HG02840 (cell line): ENCODE data around the gene AIRE.
A peak's percentile ranks its signal among the peaks of the same experiment; 100 is the strongest.
"Not testable (repeated sequence)": the region's sequence is repeated elsewhere in the genome, so short reads cannot be mapped to it uniquely, and the experiment has no call there.

Experiments used
- ATAC-seq: cut with Tn5 transposase; IDR thresholded peaks from one replicate; pipeline ENCODE4 v1.9.1; 2021; ENCODE audit warnings: mild to moderate bottlenecking, moderate library complexity, moderate number of reproducible peaks; ENCODE audit not compliant: unreplicated experiment, low FRiP score

Gene AIRE

GRCh38 chr21:44285138-44285992, at the start of gene AIRE:
TSS of gene AIRE (plus strand) at chr21:44285876. CDS start at chr21:44286007, 131 bp downstream.
- no peak for ATAC-seq

DNA sequence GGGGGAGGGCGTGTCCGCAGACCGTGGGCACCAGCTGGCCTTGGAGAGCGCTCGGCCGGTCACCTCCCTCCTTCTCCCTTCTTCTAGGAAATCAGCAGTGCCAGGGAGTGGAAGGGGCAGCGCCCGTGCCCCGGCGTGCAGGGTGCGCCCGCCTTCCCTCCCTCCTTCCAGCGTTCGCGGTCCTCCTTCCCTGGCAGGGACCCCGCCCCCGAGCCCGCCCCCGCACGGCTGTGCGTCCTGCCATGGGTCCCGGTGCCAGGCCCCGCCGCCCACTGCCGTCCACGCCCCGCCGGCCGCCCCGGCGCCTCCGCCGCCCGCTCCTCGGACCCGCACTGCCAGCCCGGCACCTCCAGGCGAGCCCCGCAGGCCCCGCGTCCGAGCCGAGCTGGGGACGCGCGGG, 45.3 kb upstream of the AIRE start:
- ATAC-seq, result not testable (repeated sequence)

DNA sequence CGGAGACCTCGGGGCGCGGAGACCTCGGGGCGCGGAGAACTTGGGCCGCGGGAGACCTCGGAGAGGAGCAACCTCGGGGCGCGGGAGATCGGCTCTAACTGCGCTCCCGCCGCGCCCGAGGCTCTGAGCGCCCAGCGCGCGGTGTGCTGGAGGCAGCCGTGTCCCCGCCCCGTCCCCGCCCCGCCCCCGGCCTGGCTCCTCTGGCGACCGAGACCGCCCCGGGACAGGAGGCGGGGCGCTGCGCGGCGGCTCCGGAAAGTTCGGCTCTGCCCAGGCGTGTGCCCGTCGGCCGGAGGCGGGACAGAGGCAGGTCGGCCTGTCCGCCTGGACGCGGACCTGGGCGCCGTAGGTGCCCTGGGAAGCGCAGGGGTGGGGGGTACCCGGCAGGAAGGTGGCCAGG, 44.8 kb upstream of the AIRE start, which contains the start of gene ICOSLG:
ICOSLG (minus strand) TSS at position 102 of the 400 bp plus-strand sequence. CDS start 126 bp downstream, outside the sequence.
- not testable (repeated sequence) for ATAC-seq

- not testable (repeated sequence) for ATAC-seq
These were observed 44.4 kb upstream of the AIRE start for GRCh38 chr21:44241281-44241680.

DNA sequence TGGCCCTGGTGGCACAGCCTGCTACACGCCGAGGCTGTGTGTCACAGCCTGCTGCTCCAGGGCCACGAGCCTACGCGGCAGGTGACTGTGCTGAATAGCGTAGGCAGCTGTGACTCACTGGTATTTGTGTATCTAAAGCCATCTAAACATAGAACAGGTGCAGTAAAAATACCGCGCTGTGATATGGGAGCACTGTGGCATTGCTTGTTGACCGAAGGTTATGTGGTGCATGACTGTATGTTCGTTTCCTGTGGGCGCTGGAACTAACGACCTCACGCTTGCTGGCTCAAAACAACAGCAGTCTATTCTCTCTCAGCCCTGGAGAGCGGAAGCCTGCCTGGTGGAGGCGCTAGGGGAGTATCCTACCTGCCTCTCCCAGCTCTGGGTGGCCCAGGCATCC, 41.7 kb upstream of the AIRE start:
- peak; percentile 63 for ATAC-seq

GRCh38 chr21:44247904-44248303, 37.8 kb upstream of the AIRE start:
- not testable (repeated sequence) for ATAC-seq

- ATAC-seq, result not testable (repeated sequence)
These were observed 36.3 kb upstream of the AIRE start for GRCh38 chr21:44249204-44250037.

GRCh38 chr21:44253832-44254710, 31.6 kb upstream of the AIRE start:
- ATAC-seq, result no peak

DNA sequence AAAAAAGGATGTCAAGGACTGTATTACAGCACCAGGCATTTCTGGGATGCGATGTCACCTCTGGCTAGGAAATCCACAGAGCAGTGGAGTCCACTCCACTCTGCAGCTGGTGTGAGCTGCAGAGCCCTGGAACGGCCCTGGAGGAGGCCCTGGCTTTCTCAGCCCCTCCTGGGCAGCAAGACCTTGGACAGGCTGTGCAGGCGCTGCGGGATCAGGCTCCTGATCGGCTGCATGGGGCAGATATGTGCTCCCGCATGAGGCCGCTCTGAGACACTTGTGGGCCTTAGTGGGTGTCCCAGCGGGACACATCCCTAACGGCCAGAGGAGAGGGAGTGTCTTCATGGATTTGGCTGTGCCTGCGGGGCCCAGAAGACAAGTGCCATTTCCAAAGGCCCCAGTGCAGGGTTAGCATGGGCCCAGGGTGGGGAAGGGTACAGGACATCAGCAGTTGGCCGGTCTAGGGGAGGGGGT, 30.1 kb upstream of the AIRE start:
- no peak for ATAC-seq

- no peak for ATAC-seq
These were observed 27.5 kb upstream of the AIRE start for GRCh38 chr21:44258056-44258725.

- no peak for ATAC-seq
These were observed 26.5 kb upstream of the AIRE start for GRCh38 chr21:44259082-44259705.

GRCh38 chr21:44260066-44260465, 25.6 kb upstream of the AIRE start:
- ATAC-seq, result no peak

GRCh38 chr21:44260791-44261631, 24.7 kb upstream of the AIRE start:
- ATAC-seq, result no peak

- no peak for ATAC-seq
These were observed 23.9 kb upstream of the AIRE start, which contains the start of gene DNMT3L for GRCh38 chr21:44261675-44262295. TSS of gene DNMT3L (minus strand) at chr21:44261897. CDS start at chr21:44261259, 638 bp downstream.

- ATAC-seq, result no peak
These were observed 23.2 kb upstream of the AIRE start for GRCh38 chr21:44262338-44263056.

- ATAC-seq, result no peak
These were observed 22.4 kb upstream of the AIRE start for GRCh38 chr21:44263221-44263760.

DNA sequence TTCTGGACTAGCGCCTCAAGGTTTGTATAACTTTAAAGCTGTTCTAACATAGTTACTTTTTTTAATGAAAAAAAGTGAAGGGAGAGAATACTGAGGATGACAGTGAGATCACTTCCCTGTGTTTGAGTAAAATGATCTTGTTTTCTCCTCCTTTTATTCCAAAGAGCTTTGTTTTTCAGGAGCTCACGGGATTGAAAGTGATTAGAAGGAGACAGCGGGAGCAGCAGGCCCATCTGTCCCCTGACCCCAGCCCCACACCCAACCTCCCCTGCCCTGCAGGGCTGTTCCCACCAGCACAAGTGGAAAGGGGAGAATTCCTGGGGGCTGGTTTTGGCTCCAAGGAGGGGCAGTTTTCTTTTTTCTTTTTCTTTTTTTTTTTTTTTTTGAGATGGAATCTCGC, 21.9 kb upstream of the AIRE start:
- no peak for ATAC-seq
